Measurements from ENCODE around the gene BET1L. TPM values are rescaled to one million over a fixed set of nuclear protein-coding genes. Genes with fewer than 3 reads are reported as not detected.

BET1L gene
- polyA plus RNA-seq, 1 of the 3 experiments (the other 2 are of a cell fraction) = 56.9 TPM

DNA sequence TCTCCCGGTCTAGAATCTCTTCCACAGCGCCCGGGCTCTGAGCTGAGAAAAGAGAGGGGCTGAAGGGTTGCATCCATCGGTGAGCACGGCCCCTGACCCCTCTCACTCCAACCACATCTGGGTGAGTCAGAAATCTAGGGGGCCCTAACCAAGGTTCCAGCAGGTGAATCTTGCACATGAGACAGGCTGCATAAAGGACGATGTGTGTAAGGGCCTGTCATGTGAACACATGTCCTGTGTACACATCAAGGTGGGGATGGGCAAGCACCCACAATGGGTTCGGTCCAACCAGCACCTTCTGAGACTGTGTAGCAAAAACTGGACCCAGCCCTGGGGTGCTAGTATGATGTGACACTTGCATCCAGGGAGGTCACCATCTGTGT is 1.2 kb downstream of the BET1L start:
- Histone ChIP-seq H2AFZ (ENCODE audit: low read depth) (no peak overlapping the region), H3K4me2 (peak overlapping the region; percentile 92), H3K27ac (ENCODE audit: low read depth in 2 of 2, low read length in 1 of 2) (no peak overlapping the region), H3K4me1 (ENCODE audit: control insufficient read depth in 1 of 2, insufficient read depth in 2 of 2, low read depth in 1 of 2, low read length in 1 of 2) (peaks cover 15 to 32% of the 10 kb centered on the region in 2 experiments; a peak in 3 of 4 replicates), H3K27me3 (ENCODE audit: insufficient read depth) (no peaks in the 10 kb centered on the region), H3K36me3 (replicated peaks in 1 of 2; ENCODE audit: control insufficient read depth in 1 of 2, insufficient read depth in 2 of 2, low read length in 1 of 2) (peaks cover 40 to 46% of the 10 kb centered on the region in 2 experiments), H4K20me1 (ENCODE audit: insufficient read depth) (peaks cover 45% of the 10 kb centered on the region), H3K4me3 (ENCODE audit: low read depth in 2 of 2, low read length in 1 of 2) (peak overlapping the region; percentile 78 to 97), H3K9me3 (no peaks in the 10 kb centered on the region), H3K9ac (peak overlapping the region; percentile 99), H3K9me2 (no peaks in the 10 kb centered on the region), H3K79me2 (ENCODE audit: insufficient read depth) (peaks cover 69% of the 10 kb centered on the region), H3F3A (replicated peaks; ENCODE audit: insufficient read depth) (peaks cover 8% of the 10 kb centered on the region)
- WGBS (ENCODE audit: low lambda C conversion rate) = 95% methylated on average over 7 of the region's 7 CpGs
- POLR2A ChIA-PET = no interaction called here
- TF ChIP-seq SIN3A (IDR thresholded peaks at IDR 0.05; ENCODE audit: borderline replicate concordance, low read depth, low read length) (no peak), SMC3 (IDR thresholded peaks at IDR 0.05; ENCODE audit: low read depth, low read length) (no peak), RFX5 (IDR thresholded peaks at IDR 0.05; ENCODE audit: low read length) (no peak), POLR2AphosphoS5 (IDR thresholded peaks at IDR 0.05; ENCODE audit: low read depth, low read length) (no peak), EZH2phosphoT487 (IDR thresholded peaks at IDR 0.05; ENCODE audit: borderline replicate concordance, low read depth) (no peak), FOXJ3 (CRISPR knock-in tag; IDR thresholded peaks at IDR 0.05) (no peak), TCF12 (IDR thresholded peaks at IDR 0.05) (no peak)
- DNase-seq = no peak
- CTCF ChIA-PET = interaction anchor here (0.7 kb wide), 1 partner anchor 147 kb away, joined by 3 read pairs; no protein-coding TSS in a partner anchor

DNA sequence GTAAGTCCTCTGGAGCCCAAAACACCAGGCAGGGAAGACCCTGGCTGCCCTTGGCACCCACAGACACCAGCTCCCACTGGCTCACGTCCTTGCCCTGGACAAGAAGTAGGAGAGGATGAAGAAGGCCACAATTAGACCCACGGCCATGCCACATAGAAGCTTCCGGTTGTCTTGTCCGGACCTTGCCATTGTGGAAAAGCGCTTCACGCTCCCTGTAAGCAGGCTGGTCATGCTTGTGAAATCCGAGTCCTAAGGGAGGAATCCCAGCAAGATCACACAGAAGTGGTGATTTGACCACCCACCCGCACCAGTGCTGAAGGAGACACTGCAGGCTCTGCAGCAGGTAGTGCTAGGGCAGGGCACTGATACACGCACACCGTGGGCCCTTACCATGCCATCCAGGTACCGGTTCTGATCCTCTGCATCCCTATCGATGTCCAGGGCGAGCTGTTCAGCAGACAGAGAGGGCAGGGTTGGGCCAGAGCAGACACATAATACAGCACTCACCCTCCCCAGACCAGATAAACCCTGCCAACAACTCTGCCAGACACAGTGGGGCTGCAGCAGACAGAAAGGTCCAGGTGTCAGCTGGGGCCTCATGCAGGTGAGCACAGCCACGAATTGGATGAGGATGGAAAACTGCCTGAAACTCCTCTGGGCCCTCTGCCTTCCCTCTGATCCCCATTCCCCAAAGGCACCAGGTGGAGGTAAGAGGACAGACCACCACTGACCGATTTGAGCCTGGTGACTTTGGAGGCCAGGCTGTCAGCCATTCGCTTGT is 1.8 kb downstream of the BET1L start:
- peaks cover 45% of the 10 kb centered on the region for H4K20me1 ChIP-seq (ENCODE audit: insufficient read depth)
- no peak overlapping the region; a peak in 1 of 4 replicates for H3K4me3 ChIP-seq (ENCODE audit: low read depth in 2 of 2, low read length in 1 of 2)
- TF ChIP-seq, protein P1, sequence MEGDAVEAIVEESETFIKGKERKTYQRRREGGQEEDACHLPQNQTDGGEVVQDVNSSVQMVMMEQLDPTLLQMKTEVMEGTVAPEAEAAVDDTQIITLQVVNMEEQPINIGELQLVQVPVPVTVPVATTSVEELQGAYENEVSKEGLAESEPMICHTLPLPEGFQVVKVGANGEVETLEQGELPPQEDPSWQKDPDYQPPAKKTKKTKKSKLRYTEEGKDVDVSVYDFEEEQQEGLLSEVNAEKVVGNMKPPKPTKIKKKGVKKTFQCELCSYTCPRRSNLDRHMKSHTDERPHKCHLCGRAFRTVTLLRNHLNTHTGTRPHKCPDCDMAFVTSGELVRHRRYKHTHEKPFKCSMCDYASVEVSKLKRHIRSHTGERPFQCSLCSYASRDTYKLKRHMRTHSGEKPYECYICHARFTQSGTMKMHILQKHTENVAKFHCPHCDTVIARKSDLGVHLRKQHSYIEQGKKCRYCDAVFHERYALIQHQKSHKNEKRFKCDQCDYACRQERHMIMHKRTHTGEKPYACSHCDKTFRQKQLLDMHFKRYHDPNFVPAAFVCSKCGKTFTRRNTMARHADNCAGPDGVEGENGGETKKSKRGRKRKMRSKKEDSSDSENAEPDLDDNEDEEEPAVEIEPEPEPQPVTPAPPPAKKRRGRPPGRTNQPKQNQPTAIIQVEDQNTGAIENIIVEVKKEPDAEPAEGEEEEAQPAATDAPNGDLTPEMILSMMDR (IDR thresholded peaks at IDR 0.05) = no peak
- TF ChIP-seq, protein P2, sequence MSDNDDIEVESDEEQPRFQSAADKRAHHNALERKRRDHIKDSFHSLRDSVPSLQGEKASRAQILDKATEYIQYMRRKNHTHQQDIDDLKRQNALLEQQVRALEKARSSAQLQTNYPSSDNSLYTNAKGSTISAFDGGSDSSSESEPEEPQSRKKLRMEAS (IDR thresholded peaks at IDR 0.05; ENCODE audit: low read depth) = no peak
- TF ChIP-seq TEAD4 (IDR thresholded peaks at IDR 0.05; ENCODE audit: borderline replicate concordance, insufficient read depth) (no peak), FOSL2 (IDR thresholded peaks at IDR 0.05; ENCODE audit: borderline replicate concordance, low read depth) (no peak), TAF1 (IDR thresholded peaks at IDR 0.05; ENCODE audit: borderline replicate concordance, low read depth, low read length) (no peak), SMC3 (IDR thresholded peaks at IDR 0.05; ENCODE audit: low read depth, low read length) (no peak), RAD21 (IDR thresholded peaks at IDR 0.05; ENCODE audit: low read length) (no peak), EZH2phosphoT487 (IDR thresholded peaks at IDR 0.05; ENCODE audit: borderline replicate concordance, low read depth) (no peak), RCOR1 (IDR thresholded peaks at IDR 0.05; ENCODE audit: low read length) (no peak), ELF1 (IDR thresholded peaks at IDR 0.05) (no peak), RFX5 (IDR thresholded peaks at IDR 0.05; ENCODE audit: low read length) (no peak)
- TF ChIP-seq, protein P3, sequence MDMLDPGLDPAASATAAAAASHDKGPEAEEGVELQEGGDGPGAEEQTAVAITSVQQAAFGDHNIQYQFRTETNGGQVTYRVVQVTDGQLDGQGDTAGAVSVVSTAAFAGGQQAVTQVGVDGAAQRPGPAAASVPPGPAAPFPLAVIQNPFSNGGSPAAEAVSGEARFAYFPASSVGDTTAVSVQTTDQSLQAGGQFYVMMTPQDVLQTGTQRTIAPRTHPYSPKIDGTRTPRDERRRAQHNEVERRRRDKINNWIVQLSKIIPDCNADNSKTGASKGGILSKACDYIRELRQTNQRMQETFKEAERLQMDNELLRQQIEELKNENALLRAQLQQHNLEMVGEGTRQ (IDR thresholded peaks at IDR 0.05; ENCODE audit: borderline replicate concordance, low read depth, low read length) = no peak
- TF ChIP-seq, protein P4, sequence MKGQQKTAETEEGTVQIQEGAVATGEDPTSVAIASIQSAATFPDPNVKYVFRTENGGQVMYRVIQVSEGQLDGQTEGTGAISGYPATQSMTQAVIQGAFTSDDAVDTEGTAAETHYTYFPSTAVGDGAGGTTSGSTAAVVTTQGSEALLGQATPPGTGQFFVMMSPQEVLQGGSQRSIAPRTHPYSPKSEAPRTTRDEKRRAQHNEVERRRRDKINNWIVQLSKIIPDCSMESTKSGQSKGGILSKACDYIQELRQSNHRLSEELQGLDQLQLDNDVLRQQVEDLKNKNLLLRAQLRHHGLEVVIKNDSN (IDR thresholded peaks at IDR 0.05; ENCODE audit: borderline replicate concordance, low read depth) = no peak
- TF ChIP-seq, protein P5, sequence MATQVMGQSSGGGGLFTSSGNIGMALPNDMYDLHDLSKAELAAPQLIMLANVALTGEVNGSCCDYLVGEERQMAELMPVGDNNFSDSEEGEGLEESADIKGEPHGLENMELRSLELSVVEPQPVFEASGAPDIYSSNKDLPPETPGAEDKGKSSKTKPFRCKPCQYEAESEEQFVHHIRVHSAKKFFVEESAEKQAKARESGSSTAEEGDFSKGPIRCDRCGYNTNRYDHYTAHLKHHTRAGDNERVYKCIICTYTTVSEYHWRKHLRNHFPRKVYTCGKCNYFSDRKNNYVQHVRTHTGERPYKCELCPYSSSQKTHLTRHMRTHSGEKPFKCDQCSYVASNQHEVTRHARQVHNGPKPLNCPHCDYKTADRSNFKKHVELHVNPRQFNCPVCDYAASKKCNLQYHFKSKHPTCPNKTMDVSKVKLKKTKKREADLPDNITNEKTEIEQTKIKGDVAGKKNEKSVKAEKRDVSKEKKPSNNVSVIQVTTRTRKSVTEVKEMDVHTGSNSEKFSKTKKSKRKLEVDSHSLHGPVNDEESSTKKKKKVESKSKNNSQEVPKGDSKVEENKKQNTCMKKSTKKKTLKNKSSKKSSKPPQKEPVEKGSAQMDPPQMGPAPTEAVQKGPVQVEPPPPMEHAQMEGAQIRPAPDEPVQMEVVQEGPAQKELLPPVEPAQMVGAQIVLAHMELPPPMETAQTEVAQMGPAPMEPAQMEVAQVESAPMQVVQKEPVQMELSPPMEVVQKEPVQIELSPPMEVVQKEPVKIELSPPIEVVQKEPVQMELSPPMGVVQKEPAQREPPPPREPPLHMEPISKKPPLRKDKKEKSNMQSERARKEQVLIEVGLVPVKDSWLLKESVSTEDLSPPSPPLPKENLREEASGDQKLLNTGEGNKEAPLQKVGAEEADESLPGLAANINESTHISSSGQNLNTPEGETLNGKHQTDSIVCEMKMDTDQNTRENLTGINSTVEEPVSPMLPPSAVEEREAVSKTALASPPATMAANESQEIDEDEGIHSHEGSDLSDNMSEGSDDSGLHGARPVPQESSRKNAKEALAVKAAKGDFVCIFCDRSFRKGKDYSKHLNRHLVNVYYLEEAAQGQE (IDR thresholded peaks at IDR 0.05; ENCODE audit: low read depth, low read length) = no peak

More for the DNA sequence above, 1.8 kb downstream of the BET1L start:
- WGBS (ENCODE audit: low lambda C conversion rate) = 90% methylated on average over 14 of the region's 16 CpGs
- peaks cover 63% of the 10 kb centered on the region for H3K79me2 ChIP-seq (ENCODE audit: insufficient read depth)
- no peak overlapping the region for H3K27ac ChIP-seq (ENCODE audit: low read depth in 2 of 2, low read length in 1 of 2)
- H3K4me2 ChIP-seq = peak overlapping the region; percentile 92
- ChIA-PET CTCF (interaction anchor here (1.1 kb wide), 1 partner anchor 243 kb away, joined by 3 read pairs; no protein-coding TSS in a partner anchor), POLR2A (no interaction called here)
- H2AFZ ChIP-seq (ENCODE audit: low read depth) = no peak overlapping the region
- H3K36me3 ChIP-seq (replicated peaks in 1 of 2; ENCODE audit: control insufficient read depth in 1 of 2, insufficient read depth in 2 of 2, low read length in 1 of 2) = peaks cover 37 to 43% of the 10 kb centered on the region in 2 experiments
- no peaks in the 10 kb centered on the region for H3K27me3 ChIP-seq (ENCODE audit: insufficient read depth)
- no peaks in the 10 kb centered on the region for H3K9me2 ChIP-seq
- peaks cover 15 to 27% of the 10 kb centered on the region in 2 experiments; a peak in 3 of 4 replicates for H3K4me1 ChIP-seq (ENCODE audit: control insufficient read depth in 1 of 2, insufficient read depth in 2 of 2, low read depth in 1 of 2, low read length in 1 of 2)
- DNase-seq = no peak
- H3F3A ChIP-seq (replicated peaks; ENCODE audit: insufficient read depth) = peaks cover 8% of the 10 kb centered on the region
- no peak overlapping the region; the same call in 1 of the 2 replicates for H3K9ac ChIP-seq
- H3K9me3 ChIP-seq = no peaks in the 10 kb centered on the region
